ENCODE measurements around the gene PTH2. TPM values are rescaled to one million over a fixed set of nuclear protein-coding genes. Genes with fewer than 3 reads are reported as not detected.

The PTH2 gene
- polyA plus RNA-seq, 1 donor (not counting 4 experiments of a cell fraction or from before 2014, with no cell fraction given) = not detected

- TF ChIP-seq EZH2 (IDR thresholded peaks at IDR 0.05; ENCODE audit: low read length) = no peak
- TF ChIP-seq CTCF (optimal IDR thresholded peaks at IDR 0.05 in 1 of 3, IDR thresholded peaks at IDR 0.05 in 1 of 3, conservative IDR thresholded peaks at IDR 0.05 in 1 of 3; ENCODE audit: extremely low read depth in 1 of 3, insufficient read depth in 2 of 3, low read length in 3 of 3) = no peak
- no peak for FAIRE-seq
Observed at GRCh38 chr19:49448432-49448786, 25.2 kb upstream of the PTH2 start.

GRCh38 chr19:49447485-49448431 lies 24.5 kb upstream of the PTH2 start:
- no peaks in the 10 kb centered on the region for H3K27me3 ChIP-seq (ENCODE audit: control insufficient read depth, extremely low read depth, insufficient read depth, low read length)
- DNase-seq (ENCODE audit: low read depth, low spot score) (no peak), FAIRE-seq (no peak)
- H3K9me1 ChIP-seq (ENCODE audit: control insufficient read depth, extremely low read depth, insufficient read depth, low read length) = no peaks in the 10 kb centered on the region
- no peak overlapping the region for H3K4me2 ChIP-seq (ENCODE audit: control insufficient read depth, extremely low read depth, insufficient read depth, low read depth, low read length)
- no peak overlapping the region for H3K4me3 ChIP-seq (ENCODE audit: control insufficient read depth in 2 of 3, extremely low read depth in 1 of 3, insufficient read depth in 2 of 3, low read depth in 1 of 3, low read length in 3 of 3)
- peaks cover 13% of the 10 kb centered on the region for H3K79me2 ChIP-seq (ENCODE audit: control insufficient read depth, insufficient read depth, low read length)
- no peak for TF ChIP-seq CTCF (optimal IDR thresholded peaks at IDR 0.05 in 1 of 3, IDR thresholded peaks at IDR 0.05 in 1 of 3, conservative IDR thresholded peaks at IDR 0.05 in 1 of 3; ENCODE audit: extremely low read depth in 1 of 3, insufficient read depth in 2 of 3, low read length in 3 of 3)
- no peak for TF ChIP-seq EZH2 (IDR thresholded peaks at IDR 0.05; ENCODE audit: low read length)
- no peak overlapping the region for H3K27ac ChIP-seq (ENCODE audit: control insufficient read depth, insufficient read depth, low read length)
- H3K9ac ChIP-seq (ENCODE audit: control insufficient read depth, extremely low read depth, insufficient read depth, low read length) = no peak overlapping the region
- H3K9me3 ChIP-seq (ENCODE audit: control insufficient read depth, low read depth, low read length) = no peaks in the 10 kb centered on the region
- dilution Hi-C loops (cut with MboI; ENCODE audit: extremely low pct_ligation_motif_present, low sequenced_read_pairs) = no loop called here
- H2AFZ ChIP-seq (ENCODE audit: control insufficient read depth, low read length) = no peak overlapping the region
- no peaks in the 10 kb centered on the region for H4K20me1 ChIP-seq (ENCODE audit: control insufficient read depth, extremely low read depth, insufficient read depth, low read length)
- peaks cover 6% of the 10 kb centered on the region for H3K4me1 ChIP-seq (ENCODE audit: control insufficient read depth, extremely low read depth, insufficient read depth, low read length)
- peaks cover 7 to 13% of the 10 kb centered on the region in 2 experiments for H3K36me3 ChIP-seq (ENCODE audit: control insufficient read depth in 2 of 2, extremely low read depth in 1 of 2, insufficient read depth in 2 of 2, low read length in 2 of 2)

More at GRCh38 chr19:49448432-49448786, 25.2 kb upstream of the PTH2 start:
- peaks cover 6% of the 10 kb centered on the region for H3K4me1 ChIP-seq (ENCODE audit: control insufficient read depth, extremely low read depth, insufficient read depth, low read length)
- no peak overlapping the region for H3K27ac ChIP-seq (ENCODE audit: control insufficient read depth, insufficient read depth, low read length)
- no peak overlapping the region for H3K9ac ChIP-seq (ENCODE audit: control insufficient read depth, extremely low read depth, insufficient read depth, low read length)
- DNase-seq (ENCODE audit: low read depth, low spot score) = no peak
- no peaks in the 10 kb centered on the region for H4K20me1 ChIP-seq (ENCODE audit: control insufficient read depth, extremely low read depth, insufficient read depth, low read length)
- no peak overlapping the region for H3K4me3 ChIP-seq (ENCODE audit: control insufficient read depth in 2 of 3, extremely low read depth in 1 of 3, insufficient read depth in 2 of 3, low read depth in 1 of 3, low read length in 3 of 3)
- peaks cover 13% of the 10 kb centered on the region for H3K79me2 ChIP-seq (ENCODE audit: control insufficient read depth, insufficient read depth, low read length)
- dilution Hi-C loops (cut with MboI; ENCODE audit: extremely low pct_ligation_motif_present, low sequenced_read_pairs) = no loop called here
- no peaks in the 10 kb centered on the region for H3K9me1 ChIP-seq (ENCODE audit: control insufficient read depth, extremely low read depth, insufficient read depth, low read length)
- no peak overlapping the region for H2AFZ ChIP-seq (ENCODE audit: control insufficient read depth, low read length)
- H3K9me3 ChIP-seq (ENCODE audit: control insufficient read depth, low read depth, low read length) = no peaks in the 10 kb centered on the region
- peaks cover 7 to 13% of the 10 kb centered on the region in 2 experiments for H3K36me3 ChIP-seq (ENCODE audit: control insufficient read depth in 2 of 2, extremely low read depth in 1 of 2, insufficient read depth in 2 of 2, low read length in 2 of 2)
- no peaks in the 10 kb centered on the region for H3K27me3 ChIP-seq (ENCODE audit: control insufficient read depth, extremely low read depth, insufficient read depth, low read length)
- H3K4me2 ChIP-seq (ENCODE audit: control insufficient read depth, extremely low read depth, insufficient read depth, low read depth, low read length) = no peak overlapping the region

Data from keratinocyte (primary cell).